ENCODE results near the gene TMEM59.
"Not testable (repeated sequence)": the region's sequence is repeated elsewhere in the genome, so short reads cannot be mapped to it uniquely, and the experiment has no call there.

TMEM59 gene

DNA sequence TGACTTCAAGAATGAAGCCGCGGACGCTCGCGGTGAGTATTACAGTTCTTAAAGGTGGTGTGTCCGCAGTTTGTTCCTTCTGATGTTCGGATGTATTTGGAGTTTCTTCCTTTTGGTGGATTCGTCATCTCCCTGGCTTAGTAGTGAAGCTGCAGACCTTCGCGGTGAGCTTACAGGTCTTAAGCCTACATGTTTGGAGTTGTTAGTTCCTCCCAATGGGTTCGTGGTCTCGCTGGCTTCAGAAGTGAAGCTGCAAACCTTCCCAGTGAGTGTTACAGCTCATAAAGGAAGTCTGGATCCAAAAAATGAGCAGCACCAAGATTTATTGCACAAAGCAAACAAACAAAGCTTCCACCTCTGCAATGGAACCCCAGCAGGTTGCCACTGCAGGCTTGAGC, 49.8 kb downstream of the TMEM59 start:
- DNase-seq (ENCODE audit: low spot score) = no peak
- no peak overlapping the region for H3K27ac ChIP-seq
- TF ChIP-seq, protein P1, sequence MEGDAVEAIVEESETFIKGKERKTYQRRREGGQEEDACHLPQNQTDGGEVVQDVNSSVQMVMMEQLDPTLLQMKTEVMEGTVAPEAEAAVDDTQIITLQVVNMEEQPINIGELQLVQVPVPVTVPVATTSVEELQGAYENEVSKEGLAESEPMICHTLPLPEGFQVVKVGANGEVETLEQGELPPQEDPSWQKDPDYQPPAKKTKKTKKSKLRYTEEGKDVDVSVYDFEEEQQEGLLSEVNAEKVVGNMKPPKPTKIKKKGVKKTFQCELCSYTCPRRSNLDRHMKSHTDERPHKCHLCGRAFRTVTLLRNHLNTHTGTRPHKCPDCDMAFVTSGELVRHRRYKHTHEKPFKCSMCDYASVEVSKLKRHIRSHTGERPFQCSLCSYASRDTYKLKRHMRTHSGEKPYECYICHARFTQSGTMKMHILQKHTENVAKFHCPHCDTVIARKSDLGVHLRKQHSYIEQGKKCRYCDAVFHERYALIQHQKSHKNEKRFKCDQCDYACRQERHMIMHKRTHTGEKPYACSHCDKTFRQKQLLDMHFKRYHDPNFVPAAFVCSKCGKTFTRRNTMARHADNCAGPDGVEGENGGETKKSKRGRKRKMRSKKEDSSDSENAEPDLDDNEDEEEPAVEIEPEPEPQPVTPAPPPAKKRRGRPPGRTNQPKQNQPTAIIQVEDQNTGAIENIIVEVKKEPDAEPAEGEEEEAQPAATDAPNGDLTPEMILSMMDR (IDR thresholded peaks at IDR 0.05) = no peak
- no peak overlapping the region for H3K4me3 ChIP-seq

DNA sequence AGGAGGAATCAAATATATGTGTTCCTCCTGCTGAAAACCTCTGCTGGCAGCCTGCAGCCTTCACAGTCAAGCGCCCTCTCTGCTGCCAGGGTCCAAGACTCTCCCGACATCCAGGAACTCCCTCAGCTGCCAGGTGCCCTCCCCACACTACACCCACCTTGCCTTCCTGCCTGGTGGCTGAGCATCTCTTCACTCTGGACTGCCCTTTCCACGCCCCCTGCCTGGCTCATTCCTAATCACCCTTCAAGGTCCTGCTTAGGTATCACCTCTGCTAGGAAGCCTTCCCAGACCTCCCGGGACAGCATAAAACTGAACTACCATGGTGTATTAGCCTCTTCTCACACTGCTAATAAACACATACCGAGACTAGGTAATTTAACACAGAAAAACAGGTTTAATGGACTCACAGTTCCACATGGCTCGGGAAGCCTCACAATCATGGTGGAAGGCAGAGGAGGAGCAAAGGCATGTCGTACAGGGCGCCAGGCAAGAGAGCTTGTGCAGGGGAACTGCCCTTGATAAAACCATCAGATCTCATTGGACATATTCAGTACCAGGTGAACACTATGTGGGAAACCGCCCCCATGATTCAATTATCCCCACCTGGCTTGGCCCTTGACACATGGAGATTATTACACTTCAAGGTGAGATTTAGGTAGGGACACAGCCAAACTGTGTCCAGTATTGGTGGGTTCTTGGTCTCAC, 50.3 kb downstream of the TMEM59 start:
- DNase-seq (ENCODE audit: low spot score) = no peak
- Histone ChIP-seq H3K4me3 (no peak overlapping the region), H3K27ac (no peak overlapping the region)
- TF ChIP-seq, protein P1 (IDR thresholded peaks at IDR 0.05) = no peak

DNA sequence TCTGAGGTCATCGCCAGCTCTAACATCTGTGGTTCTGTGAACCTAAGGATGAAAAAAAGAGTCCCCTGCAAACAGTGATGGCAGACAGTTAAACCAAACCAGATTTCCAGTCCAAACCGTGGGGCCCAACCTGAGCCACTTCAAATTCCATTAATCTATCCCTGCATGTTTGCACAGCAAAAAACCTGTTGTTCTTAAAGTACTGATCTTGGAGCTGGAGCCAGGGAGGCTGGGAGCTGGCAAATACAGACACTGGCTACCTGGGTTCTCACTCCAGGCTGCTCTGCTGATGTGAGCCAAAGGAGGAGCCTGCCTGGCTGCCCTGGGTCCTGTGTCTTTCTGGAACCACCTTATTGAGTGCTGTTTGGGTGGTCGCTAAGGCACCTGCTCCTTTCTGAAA, 51.4 kb downstream of the TMEM59 start:
- H3K4me3 ChIP-seq = no peak overlapping the region
- no peak overlapping the region for H3K27ac ChIP-seq
- TF ChIP-seq, protein P1 (IDR thresholded peaks at IDR 0.05) = no peak
- no peak for DNase-seq (ENCODE audit: low spot score)

DNA sequence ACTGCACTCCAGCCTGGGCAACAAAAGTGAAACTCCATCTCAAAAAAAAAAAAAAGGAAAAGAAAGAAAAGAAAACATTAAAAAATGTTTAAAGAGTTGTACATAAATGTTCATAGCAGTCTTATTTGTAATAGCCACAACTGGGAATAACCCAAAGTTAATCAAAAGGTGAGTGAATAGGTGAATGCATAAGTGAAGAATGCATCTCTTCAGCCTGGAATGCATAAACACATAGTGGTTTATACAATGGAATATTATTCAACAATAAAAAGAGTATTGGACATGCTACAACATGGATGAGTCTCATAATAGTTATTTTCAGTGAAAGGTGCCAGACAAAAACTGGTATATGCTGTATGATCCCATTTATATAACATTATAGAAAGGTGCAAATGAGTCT, 53.1 kb downstream of the TMEM59 start:
- Histone ChIP-seq H3K4me3 (no peak overlapping the region), H3K27ac (no peak overlapping the region)
- DNase-seq (ENCODE audit: low spot score) = no peak
- TF ChIP-seq, protein P1 (IDR thresholded peaks at IDR 0.05) = no peak

DNA sequence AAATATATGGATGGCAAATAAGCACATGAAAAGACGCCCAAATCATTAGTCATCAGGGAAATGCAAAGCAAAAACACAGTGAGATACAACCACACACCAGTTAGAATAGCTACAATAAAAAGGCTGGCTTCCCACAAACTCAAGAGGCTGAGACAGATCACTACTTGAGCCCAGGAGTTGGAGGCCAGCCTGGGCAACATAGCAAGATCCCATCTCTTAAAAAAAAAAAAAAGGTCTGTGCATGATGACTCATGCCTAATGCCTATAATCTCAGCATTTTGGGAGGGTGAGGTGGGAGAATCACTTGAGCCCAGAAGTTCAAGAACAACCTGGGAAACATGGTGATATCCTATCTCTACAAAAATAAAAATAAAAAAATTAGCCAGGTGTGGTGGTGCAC, 54.8 kb downstream of the TMEM59 start:
- DNase-seq (ENCODE audit: low spot score) = no peak
- Histone ChIP-seq H3K4me3 (no peak overlapping the region), H3K27ac (no peak overlapping the region)
- TF ChIP-seq, protein P1 (IDR thresholded peaks at IDR 0.05) = no peak

DNA sequence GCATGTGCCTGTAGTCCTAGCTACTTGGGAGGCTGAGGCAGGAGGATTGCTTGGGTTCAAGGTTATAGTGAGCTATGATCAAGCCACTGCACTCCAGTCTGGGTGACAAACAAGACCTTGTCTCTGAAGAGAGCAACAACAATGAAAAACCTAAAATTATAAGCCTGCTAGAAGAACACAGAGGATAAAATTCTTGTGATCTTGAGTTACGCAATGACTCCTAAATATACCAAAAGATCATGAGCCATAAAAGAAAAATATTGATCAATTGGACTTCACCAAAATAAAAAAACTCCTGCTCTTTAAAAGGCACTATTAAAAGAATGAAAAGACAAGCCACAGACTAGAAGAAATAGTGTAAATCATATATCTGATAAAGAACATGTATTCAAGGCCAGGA, 57.3 kb downstream of the TMEM59 start:
- H3K4me3 ChIP-seq = no peak overlapping the region
- no peak for DNase-seq (ENCODE audit: low spot score)
- TF ChIP-seq, protein P1 (IDR thresholded peaks at IDR 0.05) = no peak
- no peak overlapping the region for H3K27ac ChIP-seq

DNA sequence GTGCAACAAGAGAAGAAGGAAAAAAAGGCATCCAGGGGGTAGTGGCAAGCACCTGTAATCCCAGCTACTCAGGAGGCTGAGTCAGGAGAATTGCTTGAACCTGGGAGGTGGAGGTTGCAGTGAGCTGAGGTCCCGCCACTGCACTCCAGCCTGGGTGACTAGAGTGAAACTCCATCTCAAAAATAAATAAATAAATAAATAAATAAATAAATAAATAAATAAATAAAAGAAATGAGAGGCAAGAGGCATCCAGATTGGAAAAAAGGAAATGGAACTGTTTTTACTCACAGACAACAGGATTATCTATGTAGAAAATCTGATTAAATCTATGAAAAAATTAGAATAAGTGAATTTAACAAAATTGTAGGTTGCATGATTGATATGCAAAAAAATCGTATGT, 58.5 kb downstream of the TMEM59 start:
- H3K27ac ChIP-seq; H3K4me3 ChIP-seq; DNase-seq (ENCODE audit: low spot score): not testable (repeated sequence)

Measured in coronary artery (tissue), 2 donors.